Upper lobe of left lung (tissue), 4 donors: ENCODE measurements around the gene PRKCQ.

Experiments used
- CTCF ChIP-seq, 6 experiments: fragments of 450-650 bp in 4 of 6; fragments of 200-600 bp in 2 of 6; sonication (generic) in 2 of 6; IDR thresholded peaks; one replicate each; pipeline ENCODE4 v1.5.1; 2016 to 2019; ENCODE audit warnings: antibody characterized with exemption in 6 of 6
- POLR2A ChIP-seq, 4 donors: fragments of 450-650 bp; IDR thresholded peaks; one replicate each; pipeline ENCODE4 v1.5.1; 2016 to 2017; ENCODE audit warnings: antibody characterized with exemption in 4 of 4, mild to moderate bottlenecking in 2 of 4
- POLR2AphosphoS5 ChIP-seq, 2 donors: sonication (generic); formaldehyde crosslinking; IDR thresholded peaks; one replicate each; pipeline ENCODE4 v1.5.1; 2017; ENCODE audit warnings: antibody characterized with exemption in 2 of 2

- TF ChIP-seq CTCF (IDR thresholded peaks at IDR 0.05): no peak
- no peak for TF ChIP-seq POLR2A (IDR thresholded peaks at IDR 0.05)
- no peak for TF ChIP-seq POLR2AphosphoS5 (IDR thresholded peaks at IDR 0.05)
Measured at GRCh38 chr10:6490614-6491013, 89.5 kb downstream of the PRKCQ start.
